NT2/D1 (cell line): Measurements from ENCODE around the gene PDPK1.

Experiments used
- DNase-seq: peaks from one replicate; pipeline ENCODE4 v3.0.0-alpha.2; 2011; ENCODE audit warnings: low read depth, low spot score
- H3K27me3 ChIP-seq: 2 replicates; pipeline ENCODE4 v1.6.0; 2011; ENCODE audit warnings: mild to moderate bottlenecking; ENCODE audit not compliant: insufficient read length, insufficient read depth
- H3K36me3 ChIP-seq: 2 replicates; pipeline ENCODE4 v1.6.1; 2011; ENCODE audit warnings: mild to moderate bottlenecking, low read length, mixed read lengths; ENCODE audit not compliant: insufficient read depth, insufficient read length
- H3K4me1 ChIP-seq: 2 replicates; pipeline ENCODE4 v1.5.1; 2011; ENCODE audit not compliant: insufficient read depth, insufficient read length
- H3K4me3 ChIP-seq: 2 replicates; pipeline ENCODE4 v1.5.1; 2011; ENCODE audit warnings: low read depth; ENCODE audit not compliant: insufficient read length
- H3K9ac ChIP-seq: 2 replicates; pipeline ENCODE4 v1.6.0; 2011; ENCODE audit warnings: low read depth; ENCODE audit not compliant: insufficient read length
- H3K9me3 ChIP-seq: 2 replicates; pipeline ENCODE4 v1.5.1; 2011; ENCODE audit warnings: mild to moderate bottlenecking, low read length; ENCODE audit not compliant: insufficient read depth
- SUZ12 ChIP-seq: IDR thresholded peaks from 2 replicates; pipeline ENCODE4 v1.6.1; 2011; ENCODE audit not compliant: insufficient read length, insufficient read depth; ENCODE audit errors: extremely low read depth
- YY1 ChIP-seq: IDR thresholded peaks from 2 replicates; pipeline ENCODE4 v1.6.1; 2011; ENCODE audit not compliant: insufficient read length, insufficient read depth
- ZNF274 ChIP-seq: IDR thresholded peaks from 2 replicates; pipeline ENCODE4 v1.6.1; 2011; ENCODE audit warnings: mild to moderate bottlenecking, low read depth, low read length

Gene PDPK1

DNA sequence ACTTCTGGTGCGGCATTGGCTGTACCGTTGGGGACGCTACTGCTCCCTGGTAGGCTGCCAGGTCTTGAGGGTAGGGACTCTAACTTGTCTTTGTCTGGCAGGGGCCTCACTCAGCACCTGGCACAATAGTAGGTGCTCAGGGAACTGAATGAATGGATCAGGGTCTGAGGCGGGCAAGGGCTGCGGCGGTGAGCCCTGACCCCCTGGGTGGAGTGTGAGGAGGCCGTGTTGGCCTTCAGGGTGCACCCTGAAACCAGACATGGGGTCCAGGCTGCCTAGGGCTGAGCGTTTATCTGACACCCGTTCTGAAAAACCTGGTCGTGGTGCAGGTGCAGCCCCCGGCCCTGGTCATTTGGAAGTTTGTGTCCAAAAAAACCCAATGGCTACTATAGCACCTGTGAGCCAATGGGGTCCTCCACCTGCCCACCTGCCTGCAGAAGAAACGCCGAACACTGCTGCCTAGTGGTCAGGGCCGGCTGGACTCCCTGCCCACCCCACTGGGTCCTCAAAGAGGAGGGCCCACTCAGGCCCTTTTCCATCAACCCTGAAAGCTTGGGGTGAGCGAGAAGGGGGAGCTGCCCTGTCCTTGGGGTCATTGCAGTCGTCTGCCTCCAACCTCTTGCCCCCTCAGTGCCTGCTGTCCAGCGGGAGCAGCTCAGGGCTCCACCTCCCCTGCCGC, 29.0 kb upstream of the PDPK1 start:
- H3K4me1 ChIP-seq = peaks cover 27% of the 10 kb centered on the region
- H3K4me3 ChIP-seq = no peak overlapping the region
- no peaks in the 10 kb centered on the region for H3K36me3 ChIP-seq
- no peaks in the 10 kb centered on the region for H3K27me3 ChIP-seq
- DNase-seq = no peak
- TF ChIP-seq SUZ12 (no peak), YY1 (no peak), ZNF274 (no peak)
- H3K9me3 ChIP-seq = no peaks in the 10 kb centered on the region
- H3K9ac ChIP-seq = no peak overlapping the region

DNA sequence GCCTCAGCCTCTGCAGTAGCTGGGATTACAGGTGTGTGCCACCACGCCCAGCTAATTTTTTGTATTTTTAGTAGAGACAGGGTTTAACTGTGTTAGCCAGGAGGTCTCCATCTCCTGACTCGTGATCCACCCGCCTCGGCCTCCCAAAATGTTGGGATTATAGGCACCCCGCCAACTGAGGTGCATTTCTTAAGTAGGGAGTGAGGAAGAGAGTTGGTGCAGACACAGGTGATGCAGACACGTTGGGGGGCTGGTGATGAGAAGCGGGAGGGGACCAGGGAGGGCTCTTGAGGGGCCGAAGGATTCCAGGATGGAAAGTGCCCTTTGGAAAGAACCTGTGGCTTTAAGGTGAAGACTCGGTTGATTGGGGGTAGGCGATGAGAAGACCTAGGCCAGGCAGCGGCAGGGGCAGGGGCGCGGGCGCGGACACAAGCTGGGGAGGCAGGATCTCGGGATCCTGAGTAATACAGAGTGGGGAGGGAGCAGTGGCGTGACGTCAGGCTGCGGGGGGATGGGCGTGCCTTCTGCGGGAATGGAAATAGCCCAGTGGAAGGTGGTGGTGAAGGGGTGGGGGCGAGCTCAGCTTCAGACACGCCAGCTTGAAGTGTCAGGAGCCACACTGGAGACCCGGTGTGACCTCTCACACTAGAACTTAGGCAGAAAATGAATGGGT, 26.6 kb upstream of the PDPK1 start:
- Histone ChIP-seq H3K4me3 (peak overlapping the region; percentile 2), H3K4me1 (peaks cover 31% of the 10 kb centered on the region), H3K9me3 (no peaks in the 10 kb centered on the region), H3K9ac (peak overlapping the region; percentile 16), H3K36me3 (peaks cover 8% of the 10 kb centered on the region), H3K27me3 (no peaks in the 10 kb centered on the region)
- DNase-seq = no peak
- TF ChIP-seq YY1 (no peak), SUZ12 (no peak), ZNF274 (no peak)

- no peak for TF ChIP-seq ZNF274
- no peak for TF ChIP-seq SUZ12
- no peak for TF ChIP-seq YY1
- Histone ChIP-seq H3K27me3 (no peaks in the 10 kb centered on the region), H3K4me1 (peaks cover 31% of the 10 kb centered on the region), H3K4me3 (no peak overlapping the region), H3K9me3 (no peaks in the 10 kb centered on the region), H3K9ac (peak overlapping the region; percentile 90), H3K36me3 (peaks cover 17% of the 10 kb centered on the region)
- no peak for DNase-seq
These were observed 25.7 kb upstream of the PDPK1 start for GRCh38 chr16:2511996-2512734.

- Histone ChIP-seq H3K4me1 (peaks cover 31% of the 10 kb centered on the region), H3K9ac (peak overlapping the region; percentile 90), H3K36me3 (peaks cover 19% of the 10 kb centered on the region), H3K27me3 (no peaks in the 10 kb centered on the region), H3K9me3 (no peaks in the 10 kb centered on the region), H3K4me3 (peak overlapping the region; percentile 91)
- DNase-seq = no peak
- TF ChIP-seq YY1 (no peak), SUZ12 (no peak), ZNF274 (no peak)
These were observed 25.0 kb upstream of the PDPK1 start for GRCh38 chr16:2512735-2513404.

DNA sequence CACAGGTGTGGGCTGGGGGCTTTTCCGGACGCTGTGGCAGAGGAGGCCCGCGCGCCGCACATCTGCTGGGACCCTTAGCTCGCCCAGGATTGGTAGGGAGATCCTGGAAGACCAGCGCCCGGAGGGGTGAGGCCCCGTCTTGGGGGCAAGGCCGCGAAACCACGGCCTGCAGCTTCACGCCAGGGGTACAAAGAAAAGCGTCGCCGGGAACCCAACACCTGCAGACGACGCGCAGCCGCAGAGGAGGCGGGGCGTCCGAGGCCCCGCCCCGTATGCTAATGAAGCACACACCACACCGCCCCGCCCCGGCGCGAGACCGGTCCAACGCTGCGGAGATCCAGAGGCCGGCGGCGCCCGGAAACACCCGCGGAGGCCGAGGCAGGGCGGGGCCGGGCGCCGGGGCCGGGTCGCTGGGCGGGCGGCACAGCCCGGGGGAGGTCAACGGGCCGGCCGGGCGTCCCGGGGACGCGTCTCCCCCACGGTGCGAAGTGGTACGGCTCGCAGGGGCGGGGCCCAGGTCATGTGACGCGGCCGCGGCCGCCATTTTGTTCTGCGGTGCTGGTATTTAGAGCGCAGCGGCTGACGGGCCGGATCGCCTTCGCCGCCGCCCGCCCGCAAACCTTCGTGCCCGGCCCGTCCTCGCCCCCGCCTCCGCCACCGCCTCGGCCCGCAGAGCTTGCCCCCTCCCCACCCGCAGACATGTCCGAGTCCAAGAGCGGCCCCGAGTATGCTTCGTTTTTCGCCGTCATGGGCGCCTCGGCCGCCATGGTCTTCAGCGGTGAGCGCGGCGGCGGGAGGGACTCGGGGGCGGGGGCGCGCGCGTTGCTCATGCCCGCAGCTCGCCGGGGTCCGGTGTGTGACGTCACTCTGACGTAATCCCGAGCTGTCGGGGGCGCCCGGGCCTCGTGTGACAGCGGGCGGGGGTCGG, 24.2 kb upstream of the PDPK1 start, which contains the start of gene ATP6V0C:
Gene ATP6V0C, plus strand, starts transcription at position 548 of the 928 bp plus-strand sequence. Its CDS starts 152 bp downstream, at position 700.
- peaks cover 26% of the 10 kb centered on the region for H3K36me3 ChIP-seq
- H3K27me3 ChIP-seq = no peaks in the 10 kb centered on the region
- TF ChIP-seq SUZ12 (no peak), YY1 (peak; percentile 83)
- peak within 1 kb of the TSS; percentile 91 for H3K4me3 ChIP-seq
- H3K4me1 ChIP-seq = peaks cover 31% of the 10 kb centered on the region
- peak within 1 kb of the TSS; percentile 96 for H3K9ac ChIP-seq
- peak; percentile 84 for DNase-seq
- H3K9me3 ChIP-seq = no peaks in the 10 kb centered on the region
